Esophagus mucosa (tissue), 1 donor: ENCODE data around the gene GMFB. TPM values are rescaled to one million over a fixed set of nuclear protein-coding genes. Genes with fewer than 3 reads are reported as not detected.
A peak's percentile ranks its signal among the peaks of the same experiment; 100 is the strongest.
"Not testable (repeated sequence)": the region's sequence is repeated elsewhere in the genome, so short reads cannot be mapped to it uniquely, and the experiment has no call there.

Experiments used
- ATAC-seq: fragments of 200-7000 bp; cut with Tn5 transposase; one replicate; pipeline ENCODE4 v1.9.1; 2020
- total RNA-seq: library from RNA; stranded (reverse); gene quantifications from one replicate; pipeline ENCODE4 v1.2.4, GENCODE V29; 2023
- donor health status: DM: yes; HTN: yes; CAD: no.

GMFB gene
- total RNA-seq, 1 donor from 2014 or later = 25.3 TPM

GRCh38 chr14:54457609-54457996 lies 31.2 kb downstream of the GMFB start:
- ATAC-seq = no peak

- ATAC-seq = not testable (repeated sequence)
These were observed 31.8 kb downstream of the GMFB start for GRCh38 chr14:54456820-54457608.

GRCh38 chr14:54455363-54455762 lies 33.4 kb downstream of the GMFB start:
- ATAC-seq = no peak

- ATAC-seq = peak; percentile 87
These were observed 34.8 kb downstream of the GMFB start for GRCh38 chr14:54453990-54454389.

DNA sequence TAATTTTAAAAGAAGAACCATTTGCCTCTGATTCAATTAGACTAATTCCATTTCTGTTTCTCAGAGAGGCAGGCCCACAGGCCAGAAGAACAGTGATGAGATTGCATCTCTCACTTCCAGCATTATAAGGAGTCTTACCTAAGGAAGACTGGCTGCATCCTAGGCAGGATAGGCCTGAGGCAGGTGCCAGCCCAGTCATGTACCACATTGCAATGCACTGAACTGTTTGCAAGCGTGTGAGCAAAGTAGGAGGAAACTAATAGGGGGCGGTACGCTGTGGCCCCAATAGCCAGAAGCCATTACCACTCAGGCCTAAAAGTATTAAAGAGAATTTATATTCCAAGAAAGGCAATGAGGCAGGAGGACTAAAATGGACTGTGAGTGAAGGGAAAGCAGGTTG lies 35.5 kb downstream of the GMFB start:
- peak; percentile 74 for ATAC-seq

- ATAC-seq = no peak
These were observed 36.8 kb downstream of the GMFB start for GRCh38 chr14:54451961-54452360.

DNA sequence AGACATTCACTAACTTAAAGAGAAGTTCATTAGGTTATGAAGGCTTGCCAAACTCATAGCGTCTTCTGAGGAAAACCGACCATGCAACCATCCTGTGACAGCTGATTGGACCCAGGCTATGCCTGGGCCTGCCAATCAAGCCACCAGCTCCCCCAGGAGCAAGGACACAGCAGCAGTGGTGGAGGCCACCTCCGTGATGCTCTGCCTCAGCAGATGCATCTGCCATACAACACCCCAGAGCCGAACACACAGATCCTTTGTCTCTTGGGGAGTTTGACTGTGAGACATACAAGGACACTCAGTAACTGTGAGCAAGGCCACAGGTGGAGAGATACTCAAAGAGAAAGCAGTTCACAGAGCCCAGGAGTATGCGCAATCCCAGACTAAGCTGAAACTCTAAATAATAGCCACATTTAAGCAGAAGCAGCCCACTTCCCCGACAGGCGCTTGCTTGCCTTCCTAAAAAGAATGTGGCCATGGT lies 37.6 kb downstream of the GMFB start:
- ATAC-seq = no peak

- no peak for ATAC-seq
These were observed 38.2 kb downstream of the GMFB start for GRCh38 chr14:54450535-54450934.

DNA sequence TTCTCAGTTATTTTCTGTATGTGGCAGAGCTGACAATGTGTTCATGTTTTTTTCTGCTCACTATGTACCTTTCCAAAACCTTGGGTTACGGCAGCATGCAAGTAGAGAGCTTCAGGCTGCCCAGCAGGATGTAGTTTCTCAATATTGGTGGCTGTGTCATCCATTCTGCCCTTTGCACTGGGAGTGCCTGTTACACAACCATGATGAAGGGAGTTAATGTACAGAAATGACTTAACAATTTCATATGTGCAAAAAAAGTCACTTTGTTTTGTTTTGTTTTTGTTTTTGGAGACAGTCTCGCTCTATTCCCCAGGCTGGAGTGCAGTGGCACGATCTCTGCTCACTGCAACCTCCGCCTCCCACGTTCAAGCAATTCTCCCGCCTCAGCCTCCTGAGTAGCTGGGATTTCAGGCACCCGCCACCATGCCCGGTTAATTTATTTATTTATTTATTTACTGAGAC lies 41.5 kb downstream of the GMFB start:
- peak; percentile 90 for ATAC-seq

DNA sequence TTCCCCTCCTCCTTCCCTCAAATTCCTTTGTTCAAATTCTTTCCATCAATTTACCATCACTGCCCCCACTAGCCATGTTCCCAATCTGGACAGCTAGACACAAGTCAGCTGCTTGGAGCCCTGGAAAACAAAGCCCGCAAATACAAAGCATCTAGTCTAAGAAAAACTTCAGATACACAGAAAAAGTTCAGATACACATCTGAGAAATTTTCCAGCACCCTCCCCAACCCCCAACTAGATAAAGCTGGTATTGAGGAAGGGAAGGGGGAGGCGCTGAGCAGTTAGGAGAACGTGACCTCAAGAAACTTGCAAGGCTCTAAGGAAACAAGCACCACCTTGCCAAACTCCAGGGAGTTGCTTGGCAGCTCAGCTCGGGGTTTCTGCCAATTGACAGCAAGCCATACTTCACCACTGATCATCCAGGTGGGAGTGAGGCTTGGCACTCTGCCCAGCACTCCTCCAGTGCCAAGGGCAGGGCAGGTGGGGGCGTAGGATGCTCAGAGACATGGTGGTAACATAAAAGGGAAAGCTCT lies 42.6 kb downstream of the GMFB start:
- ATAC-seq = peak; percentile 56

DNA sequence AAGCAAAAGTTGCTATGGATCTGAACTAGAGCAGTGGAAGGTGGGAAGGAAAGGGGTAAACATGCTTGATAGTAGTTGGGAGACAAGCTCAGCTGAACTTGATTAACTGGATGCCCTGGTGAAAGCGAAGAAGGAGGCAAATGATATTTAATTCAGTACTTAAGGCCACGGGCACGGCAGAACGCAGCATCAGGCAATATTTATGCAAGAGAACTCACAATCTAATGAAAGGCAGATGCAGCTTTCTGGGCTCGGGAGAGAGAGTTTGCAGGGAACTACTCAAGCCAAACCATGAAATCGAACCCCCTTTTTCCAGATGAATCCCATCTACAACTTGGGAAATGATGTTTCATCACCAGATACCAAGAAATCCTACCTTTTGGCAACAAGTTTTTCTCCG lies 44.1 kb downstream of the GMFB start:
- ATAC-seq = no peak

DNA sequence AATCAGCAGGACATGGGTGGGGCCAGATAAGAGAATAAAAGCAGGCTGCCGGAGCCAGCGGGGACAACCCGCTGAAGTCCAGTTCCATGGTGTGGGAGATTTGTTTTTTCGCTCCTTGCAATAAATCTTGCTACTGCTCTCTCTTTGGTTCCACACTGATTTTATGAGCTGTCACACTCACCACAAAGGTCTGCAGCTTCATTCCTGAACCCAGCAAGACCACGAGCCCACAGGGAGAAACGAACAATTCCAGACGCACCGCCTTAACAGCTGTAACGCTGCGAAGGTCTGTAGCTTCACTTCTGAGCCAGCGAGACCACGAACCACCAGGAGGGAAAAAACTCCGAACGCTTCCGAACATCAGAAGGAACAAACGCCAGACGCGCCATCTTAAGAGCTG lies 44.8 kb downstream of the GMFB start:
- ATAC-seq = no peak

GRCh38 chr14:54442961-54443360 lies 45.8 kb downstream of the GMFB start:
- not testable (repeated sequence) for ATAC-seq

GRCh38 chr14:54440873-54441868 lies 47.6 kb downstream of the GMFB start, which contains the start of gene CNIH1:
TSS of gene CNIH1 (minus strand) at chr14:54441374. CDS start at chr14:54441327, 47 bp downstream.
- peak; percentile 95 for ATAC-seq

DNA sequence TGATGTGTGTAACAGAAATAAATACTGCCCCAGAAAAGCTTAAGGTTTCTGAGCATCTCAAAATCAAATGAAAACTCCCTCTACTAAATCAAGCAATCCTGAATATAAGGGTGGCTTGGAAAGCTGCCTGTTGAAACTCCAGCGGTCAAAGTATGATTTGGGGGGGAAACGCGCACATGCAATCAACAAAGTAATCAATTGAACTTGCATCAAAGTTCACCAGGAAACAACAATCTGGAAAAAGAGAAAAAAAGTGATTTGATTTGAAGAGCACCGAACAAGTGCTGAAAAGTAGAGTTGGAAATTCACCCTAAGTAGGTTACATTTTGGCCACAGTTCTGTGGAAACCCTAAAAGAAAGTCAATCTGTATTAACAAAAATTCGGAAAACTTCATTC lies 48.3 kb downstream of the GMFB start:
- ATAC-seq = no peak

DNA sequence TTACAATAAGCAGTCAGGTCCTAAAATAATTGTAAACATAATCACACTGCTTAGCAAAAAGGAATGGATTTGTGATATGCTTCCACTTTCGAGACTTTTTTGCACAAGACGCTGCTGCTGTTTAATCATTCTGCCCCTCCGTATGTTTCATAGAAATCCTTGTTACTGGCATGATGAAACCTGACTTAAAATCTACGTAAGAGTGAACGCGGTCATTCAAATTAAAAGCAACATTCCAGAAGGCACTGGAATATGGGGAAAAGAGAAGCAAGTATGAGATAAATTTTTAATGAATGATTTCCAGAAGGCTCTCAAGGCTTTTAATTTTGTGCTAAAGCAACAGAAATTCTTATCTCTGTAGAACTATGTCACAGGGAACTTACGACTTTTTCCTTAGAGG lies 48.7 kb downstream of the GMFB start:
- no peak for ATAC-seq

- no peak for ATAC-seq
These were observed 50.1 kb downstream of the GMFB start for GRCh38 chr14:54438703-54439102.

DNA sequence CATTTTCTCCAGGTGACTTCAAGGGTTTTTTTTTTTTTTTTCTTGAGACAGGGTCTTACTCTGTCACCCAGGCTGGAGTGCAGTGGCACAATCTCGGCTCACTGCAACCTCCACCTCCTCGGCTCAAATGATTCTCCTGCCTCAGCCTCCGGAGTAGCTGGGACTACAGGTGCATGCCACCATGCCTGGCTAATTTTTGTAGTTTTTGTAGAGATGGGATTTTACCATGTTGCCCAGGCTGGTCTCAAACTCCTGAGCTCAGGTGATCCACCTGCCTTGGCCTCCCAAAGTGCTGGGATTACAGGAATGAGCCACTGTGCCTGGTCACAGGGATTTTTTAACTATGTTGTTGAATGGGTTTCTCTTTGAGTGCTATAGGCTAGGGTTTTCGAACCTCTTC lies 50.8 kb downstream of the GMFB start:
- ATAC-seq = not testable (repeated sequence)

GRCh38 chr14:54435500-54435981 lies 53.2 kb downstream of the GMFB start:
- ATAC-seq = peak; percentile 31

- ATAC-seq = no peak
These were observed 60.3 kb downstream of the GMFB start for GRCh38 chr14:54428527-54428926.

DNA sequence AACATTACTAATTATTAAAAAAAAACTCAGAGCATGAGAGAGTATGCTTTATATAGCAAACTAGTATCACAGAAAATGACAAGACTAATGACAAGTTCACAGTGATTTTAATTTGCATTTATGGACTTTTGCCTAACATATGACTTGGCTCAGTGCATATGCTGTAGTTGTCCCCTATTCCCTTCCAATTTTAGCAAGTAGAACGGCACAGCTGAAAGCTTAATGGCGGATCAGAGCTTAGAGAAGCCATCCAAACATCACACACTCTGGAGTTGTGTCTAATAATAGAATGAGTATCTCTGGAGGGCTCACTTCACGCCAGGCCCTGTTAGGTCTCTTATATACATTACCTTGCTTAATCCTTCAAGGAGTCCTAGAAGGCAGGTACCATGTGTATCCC lies 60.9 kb downstream of the GMFB start:
- ATAC-seq = no peak

GRCh38 chr14:54425537-54426274 lies 63.1 kb downstream of the GMFB start:
- ATAC-seq = no peak
